ES-I3 (cell line): ENCODE results near the gene CATSPERE.

Source experiments
- H3K36me3 ChIP-seq: 2 replicates; pipeline ENCODE4 v1.6.1; 2013; ENCODE audit warnings: mild to moderate bottlenecking, low read length, control low read depth, moderate library complexity; ENCODE audit not compliant: insufficient read depth
- H3K4me1 ChIP-seq: 2 replicates; pipeline ENCODE4 v1.6.1; 2013; ENCODE audit warnings: mild to moderate bottlenecking, control low read depth, low read length; ENCODE audit not compliant: insufficient read depth
- H3K9ac ChIP-seq: 2 replicates; pipeline ENCODE4 v1.6.1; 2013; ENCODE audit warnings: low read depth, mild to moderate bottlenecking, low read length, moderate library complexity
- H3K9me3 ChIP-seq: 2 replicates; pipeline ENCODE4 v1.6.1; 2013; ENCODE audit warnings: mild to moderate bottlenecking, low read length, moderate library complexity; ENCODE audit not compliant: control insufficient read depth, insufficient read depth

The CATSPERE gene

GRCh38 chr1:244642988-244643387 is 181.9 kb downstream of the CATSPERE start:
- peaks cover 4% of the 10 kb centered on the region; the same call in 1 of the 2 replicates for H3K9me3 ChIP-seq
- H3K36me3 ChIP-seq = no peaks in the 10 kb centered on the region
- no peaks in the 10 kb centered on the region for H3K4me1 ChIP-seq
- H3K9ac ChIP-seq = no peak overlapping the region

GRCh38 chr1:244645414-244645813 is 184.3 kb downstream of the CATSPERE start:
- Histone ChIP-seq H3K4me1 (no peaks in the 10 kb centered on the region), H3K36me3 (no peaks in the 10 kb centered on the region), H3K9me3 (peaks cover 4% of the 10 kb centered on the region; the same call in 1 of the 2 replicates), H3K9ac (no peak overlapping the region)

GRCh38 chr1:244645890-244646289 is 184.8 kb downstream of the CATSPERE start:
- H3K36me3 ChIP-seq = no peaks in the 10 kb centered on the region
- no peak overlapping the region for H3K9ac ChIP-seq
- H3K4me1 ChIP-seq = no peaks in the 10 kb centered on the region
- H3K9me3 ChIP-seq = peaks cover 4% of the 10 kb centered on the region; the same call in 1 of the 2 replicates

- Histone ChIP-seq H3K9ac (no peak overlapping the region), H3K4me1 (peaks cover 6% of the 10 kb centered on the region; the same call in 1 of the 2 replicates), H3K9me3 (peaks cover 4% of the 10 kb centered on the region; the same call in 1 of the 2 replicates), H3K36me3 (no peaks in the 10 kb centered on the region)
These were observed 186.7 kb downstream of the CATSPERE start for GRCh38 chr1:244647819-244648218.

- H3K9me3 ChIP-seq = no peaks in the 10 kb centered on the region
- H3K4me1 ChIP-seq = peaks cover 9% of the 10 kb centered on the region; the same call in 1 of the 2 replicates
- peak overlapping the region; percentile 48 for H3K9ac ChIP-seq
- peaks cover 2% of the 10 kb centered on the region; the same call in 1 of the 2 replicates for H3K36me3 ChIP-seq
These were observed 191.0 kb downstream of the CATSPERE start for GRCh38 chr1:244651956-244652622.

GRCh38 chr1:244652623-244653438 is 191.8 kb downstream of the CATSPERE start, which contains the start of gene DESI2:
TSS of gene DESI2 (plus strand) at chr1:244653126. CDS start at chr1:244653314, 188 bp downstream.
- no peaks in the 10 kb centered on the region for H3K9me3 ChIP-seq

GRCh38 chr1:244653439-244654107 is 192.5 kb downstream of the CATSPERE start:
- Histone ChIP-seq H3K36me3 (peaks cover 8% of the 10 kb centered on the region; the same call in 1 of the 2 replicates), H3K4me1 (peaks cover 9% of the 10 kb centered on the region; the same call in 1 of the 2 replicates), H3K9ac (peak overlapping the region; percentile 94), H3K9me3 (no peaks in the 10 kb centered on the region)

More at GRCh38 chr1:244652623-244653438, 191.8 kb downstream of the CATSPERE start, which contains the start of gene DESI2:
- Histone ChIP-seq H3K36me3 (peaks cover 8% of the 10 kb centered on the region; the same call in 1 of the 2 replicates), H3K4me1 (peaks cover 9% of the 10 kb centered on the region; the same call in 1 of the 2 replicates), H3K9ac (peak within 1 kb of the TSS; percentile 94)

- Histone ChIP-seq H3K9me3 (no peaks in the 10 kb centered on the region), H3K36me3 (peaks cover 9% of the 10 kb centered on the region; the same call in 1 of the 2 replicates), H3K9ac (peak overlapping the region; percentile 94), H3K4me1 (peaks cover 13% of the 10 kb centered on the region)
These were observed 193.3 kb downstream of the CATSPERE start for GRCh38 chr1:244654108-244655038.

- Histone ChIP-seq H3K9ac (peak overlapping the region; percentile 94; the same call in 1 of the 2 replicates), H3K9me3 (no peaks in the 10 kb centered on the region), H3K36me3 (peaks cover 12% of the 10 kb centered on the region), H3K4me1 (peaks cover 15% of the 10 kb centered on the region)
These were observed 194.1 kb downstream of the CATSPERE start for GRCh38 chr1:244655186-244655585.

GRCh38 chr1:244657421-244657820 is 196.3 kb downstream of the CATSPERE start:
- H3K9ac ChIP-seq = no peak overlapping the region
- peaks cover 12% of the 10 kb centered on the region for H3K36me3 ChIP-seq
- H3K9me3 ChIP-seq = no peaks in the 10 kb centered on the region
- H3K4me1 ChIP-seq = peaks cover 10% of the 10 kb centered on the region; the same call in 1 of the 2 replicates

GRCh38 chr1:244659694-244660093 is 198.6 kb downstream of the CATSPERE start:
- Histone ChIP-seq H3K4me1 (peaks cover 10% of the 10 kb centered on the region; the same call in 1 of the 2 replicates), H3K9me3 (no peaks in the 10 kb centered on the region), H3K9ac (no peak overlapping the region), H3K36me3 (peaks cover 12% of the 10 kb centered on the region)

- H3K9me3 ChIP-seq = no peaks in the 10 kb centered on the region
- peaks cover 7% of the 10 kb centered on the region; the same call in 1 of the 2 replicates for H3K4me1 ChIP-seq
- peaks cover 12% of the 10 kb centered on the region for H3K36me3 ChIP-seq
- no peak overlapping the region for H3K9ac ChIP-seq
These were observed 199.5 kb downstream of the CATSPERE start for GRCh38 chr1:244660595-244660994.
